Naive thymus-derived CD4-positive, alpha-beta T cell (primary cell): Measurements from ENCODE around the gene CAMK1G. TPM values are rescaled to one million over a fixed set of nuclear protein-coding genes. Genes with fewer than 3 reads are reported as not detected.

Experiments
- ATAC-seq: fragments of 150-1000 bp; cut with Tn5 transposase; 2 replicates; pipeline ENCODE4 v1.10.0; 2021; ENCODE audit warnings: mild to moderate bottlenecking, moderate library complexity
- CTCF ChIA-PET: fragments of 350-600 bp; sonication (Branson Sonifier 250); formaldehyde crosslinking; loops from one replicate; lab custom pipeline; 2021; ENCODE audit warnings: antibody characterized with exemption; lab: Charles Lee
- POLR2A ChIA-PET: fragments of 350-600 bp; sonication (Branson Sonifier 250); formaldehyde crosslinking; loops from one replicate; lab custom pipeline; 2021; ENCODE audit warnings: antibody characterized with exemption, inconsistent platforms; lab: Charles Lee
- DNase-seq, 9 donors: peaks; one replicate each; pipeline versions ENCODE4 v3.0.0 to v3.0.0-alpha.2; 2020 to 2022; ENCODE audit warnings: mixed read lengths in 1 of 9
- H3K27ac ChIP-seq: one replicate; pipeline ENCODE4 v1.7.0; 2013; ENCODE audit warnings: mild to moderate bottlenecking, low read depth, low read length, moderate library complexity
- H3K27me3 ChIP-seq, 2 donors: one replicate each; pipeline ENCODE4 v1.7.0; 2013; ENCODE audit warnings: low read length in 2 of 2, mild to moderate bottlenecking in 2 of 2, moderate library complexity in 2 of 2; ENCODE audit not compliant: control insufficient read depth in 2 of 2, insufficient read depth in 2 of 2
- H3K36me3 ChIP-seq, 3 experiments: 1 replicate in 2 of 3; 2 replicates in 1 of 3; pipeline ENCODE4 v1.7.0; 2013; ENCODE audit warnings: low read length in 3 of 3, mild to moderate bottlenecking in 3 of 3, moderate library complexity in 1 of 3; ENCODE audit not compliant: insufficient read depth in 3 of 3, control insufficient read depth in 2 of 3
- H3K4me1 ChIP-seq, 2 donors: one replicate each; pipeline ENCODE4 v1.7.0; 2013; ENCODE audit warnings: low read length in 2 of 2, mild to moderate bottlenecking in 2 of 2, moderate library complexity in 1 of 2; ENCODE audit not compliant: control insufficient read depth in 2 of 2, insufficient read depth in 2 of 2
- H3K4me3 ChIP-seq: 2 replicates; pipeline ENCODE4 v1.7.0; 2013; ENCODE audit warnings: mild to moderate bottlenecking, low read length
- H3K9me3 ChIP-seq, 3 experiments: 1 replicate in 2 of 3; 2 replicates in 1 of 3; pipeline ENCODE4 v1.7.0; 2013; ENCODE audit warnings: low read length in 3 of 3; ENCODE audit not compliant: control insufficient read depth in 2 of 3
- H3K27ac Mint-ChIP-seq, 9 donors: one replicate each; pipeline ENCODE4 v1.8.0; 2020 to 2022; ENCODE audit warnings: mixed read lengths in 9 of 9, mild to moderate bottlenecking in 8 of 9, moderate library complexity in 5 of 9, inconsistent platforms in 2 of 9
- H3K27me3 Mint-ChIP-seq, 5 donors: one replicate each; pipeline ENCODE4 v1.8.0; 2021 to 2022; ENCODE audit warnings: mixed read lengths in 5 of 5, mild to moderate bottlenecking in 1 of 5
- H3K36me3 Mint-ChIP-seq, 5 donors: one replicate each; pipeline ENCODE4 v1.8.0; 2020 to 2022; ENCODE audit warnings: mixed read lengths in 5 of 5, mild to moderate bottlenecking in 3 of 5, inconsistent platforms in 1 of 5
- H3K4me1 Mint-ChIP-seq, 7 donors: one replicate each; pipeline ENCODE4 v1.8.0; 2020 to 2022; ENCODE audit warnings: mixed read lengths in 7 of 7, mild to moderate bottlenecking in 3 of 7, inconsistent platforms in 1 of 7
- H3K4me3 Mint-ChIP-seq, 10 donors: one replicate each; pipeline ENCODE4 v1.8.0; 2020 to 2022; ENCODE audit warnings: mild to moderate bottlenecking in 10 of 10, mixed read lengths in 10 of 10, moderate library complexity in 6 of 10, inconsistent platforms in 2 of 10
- H3K9me3 Mint-ChIP-seq, 11 donors: one replicate each; pipeline ENCODE4 v1.8.0; 2020 to 2022; ENCODE audit warnings: mixed read lengths in 11 of 11, mild to moderate bottlenecking in 4 of 11, inconsistent platforms in 1 of 11, moderate library complexity in 1 of 11
- intact Hi-C, 2 donors: fragments of 100-400 bp; cut with micrococcal nuclease; formaldehyde crosslinking; loops; one replicate each; pipeline ENCODE4 v1.15.1; 2023
- polyA plus RNA-seq, 2 donors: library from polyadenylated mRNA; unstranded; fragments of 300-500 nt; fragmentation: Illumina TruSeq; gene quantifications; one replicate each; pipeline ENCODE4 v1.2.3, GENCODE V29; 2021
- total RNA-seq, 6 experiments: library from RNA in 5 of 6; stranded (reverse) in 5 of 6; gene quantifications; 1 replicate in 5 of 6; 2 replicates in 1 of 6; pipeline ENCODE4 v1.2.3 and lab custom pipeline; 2021 to 2026

The CAMK1G gene
- total and polyA plus RNA-seq, 7 experiments from 2014 or later, result not detected

DNA sequence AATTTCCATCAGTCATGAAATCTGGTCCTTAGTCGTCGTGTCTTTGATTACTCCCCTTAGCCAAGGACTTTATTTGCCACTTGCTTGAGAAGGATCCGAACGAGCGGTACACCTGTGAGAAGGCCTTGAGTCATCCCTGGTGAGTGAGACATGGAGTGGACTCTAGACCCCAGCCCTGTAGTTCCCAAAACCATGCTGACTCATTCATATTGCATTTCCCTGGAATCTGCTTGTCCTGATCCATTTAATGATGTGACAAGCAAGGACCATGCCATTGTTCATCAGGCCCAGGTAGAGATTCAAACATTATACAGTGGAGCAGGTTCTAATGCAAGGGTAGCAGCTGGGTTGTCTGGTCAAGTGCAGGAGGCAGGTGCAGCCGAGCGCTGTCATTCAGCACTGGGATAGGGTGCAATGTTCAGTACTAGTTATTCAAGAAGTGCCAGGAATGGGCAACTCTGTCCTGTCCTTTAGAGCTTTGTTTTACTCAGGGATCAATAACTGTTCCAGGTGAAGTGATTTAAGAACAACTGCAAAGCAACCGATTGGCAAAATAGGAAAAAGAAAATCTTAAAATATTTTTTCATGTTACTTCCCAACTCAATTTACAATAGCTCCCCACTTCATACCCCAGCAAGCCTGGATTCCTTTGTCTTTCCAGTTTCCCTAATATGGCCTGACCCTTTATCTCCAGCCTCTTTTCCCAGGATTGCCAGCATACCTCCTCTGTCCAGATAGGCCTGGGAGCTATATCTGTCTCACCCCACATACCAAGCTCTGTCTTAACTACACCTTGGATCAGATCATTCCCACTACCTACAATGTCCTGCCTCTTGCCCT lies 26.5 kb downstream of the CAMK1G start:
- ChIA-PET POLR2A (no interaction called here), CTCF (no interaction called here)
- peaks cover 0 to 14% (median 0%) of the 10 kb centered on the region in 7 donors for H3K4me1 Mint-ChIP-seq
- Histone ChIP-seq H3K27ac (no peak overlapping the region), H3K27me3 (no peaks in the 10 kb centered on the region), H3K36me3 (no peaks in the 10 kb centered on the region), H3K4me1 (no peaks in the 10 kb centered on the region), H3K9me3 (no peaks in the 10 kb centered on the region), H3K4me3 (no peak overlapping the region)
- peaks cover 0 to 4% (median 0%) of the 10 kb centered on the region in 5 donors for H3K27me3 Mint-ChIP-seq
- DNase-seq, result no peak
- no peak overlapping the region for H3K27ac Mint-ChIP-seq
- no peaks in the 10 kb centered on the region for H3K9me3 Mint-ChIP-seq
- H3K36me3 Mint-ChIP-seq, result peaks cover 0 to 4% (median 0%) of the 10 kb centered on the region in 5 donors
- intact Hi-C loops, result no loop called here
- no peak overlapping the region for H3K4me3 Mint-ChIP-seq
- ATAC-seq, result no peak

GRCh38 chr1:209610631-209610905 lies 27.1 kb downstream of the CAMK1G start:
- no peak overlapping the region for H3K4me3 Mint-ChIP-seq
- peaks cover 0 to 4% (median 0%) of the 10 kb centered on the region in 5 donors for H3K36me3 Mint-ChIP-seq
- peaks cover 0 to 4% (median 0%) of the 10 kb centered on the region in 5 donors for H3K27me3 Mint-ChIP-seq
- Histone ChIP-seq H3K27me3 (no peaks in the 10 kb centered on the region), H3K9me3 (no peaks in the 10 kb centered on the region), H3K27ac (no peak overlapping the region), H3K4me1 (no peaks in the 10 kb centered on the region), H3K36me3 (no peaks in the 10 kb centered on the region), H3K4me3 (no peak overlapping the region)
- intact Hi-C loops, result no loop called here
- ATAC-seq (no peak), DNase-seq (no peak)
- H3K9me3 Mint-ChIP-seq, result no peaks in the 10 kb centered on the region
- no peak overlapping the region for H3K27ac Mint-ChIP-seq
- peaks cover 0 to 13% (median 0%) of the 10 kb centered on the region in 7 donors for H3K4me1 Mint-ChIP-seq
- POLR2A ChIA-PET, result no interaction called here
- CTCF ChIA-PET, result interaction anchor here (1.5 kb wide), 1 partner anchor 9 kb away, joined by 3 read pairs; no protein-coding TSS in a partner anchor

DNA sequence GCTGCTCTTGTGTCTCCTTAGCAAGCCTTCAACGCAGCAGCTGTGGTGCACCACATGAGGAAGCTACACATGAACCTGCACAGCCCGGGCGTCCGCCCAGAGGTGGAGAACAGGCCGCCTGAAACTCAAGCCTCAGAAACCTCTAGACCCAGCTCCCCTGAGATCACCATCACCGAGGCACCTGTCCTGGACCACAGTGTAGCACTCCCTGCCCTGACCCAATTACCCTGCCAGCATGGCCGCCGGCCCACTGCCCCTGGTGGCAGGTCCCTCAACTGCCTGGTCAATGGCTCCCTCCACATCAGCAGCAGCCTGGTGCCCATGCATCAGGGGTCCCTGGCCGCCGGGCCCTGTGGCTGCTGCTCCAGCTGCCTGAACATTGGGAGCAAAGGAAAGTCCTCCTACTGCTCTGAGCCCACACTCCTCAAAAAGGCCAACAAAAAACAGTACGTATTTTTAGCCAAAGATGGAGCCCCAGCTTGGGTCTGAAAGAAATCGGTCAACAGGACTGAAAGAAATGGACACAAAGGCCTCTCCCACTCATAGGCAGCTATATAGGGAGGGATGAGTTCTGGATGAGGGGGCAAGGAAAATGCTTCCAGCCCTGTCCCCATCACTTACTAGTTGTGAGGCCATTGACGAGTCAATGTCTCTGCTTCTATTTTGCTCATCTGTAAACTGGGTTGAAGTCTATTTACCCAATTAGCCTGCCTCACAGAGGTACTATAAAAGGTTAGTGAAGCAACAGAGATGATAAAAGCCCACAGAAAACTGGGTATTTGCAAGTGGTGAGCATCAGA lies 28.5 kb downstream of the CAMK1G start:
- Mint-ChIP-seq H3K27me3 (peaks cover 0 to 11% (median 4%) of the 10 kb centered on the region in 5 donors), H3K4me1 (peaks cover 0 to 13% (median 0%) of the 10 kb centered on the region in 7 donors), H3K9me3 (peaks cover 0 to 5% (median 0%) of the 10 kb centered on the region in 11 donors), H3K4me3 (no peak overlapping the region), H3K27ac (no peak overlapping the region), H3K36me3 (peaks cover 0 to 12% (median 0%) of the 10 kb centered on the region in 5 donors)
- intact Hi-C loops, result no loop called here
- H3K4me1 ChIP-seq, result no peaks in the 10 kb centered on the region
- H3K36me3 ChIP-seq, result no peaks in the 10 kb centered on the region
- H3K4me3 ChIP-seq, result no peak overlapping the region
- ATAC-seq (no peak), DNase-seq (no peak)
- ChIA-PET CTCF (interaction anchor here (1.5 kb wide), 1 partner anchor 10 kb away, joined by 3 read pairs; no protein-coding TSS in a partner anchor), POLR2A (no interaction called here)
- no peak overlapping the region for H3K27ac ChIP-seq
- no peaks in the 10 kb centered on the region for H3K27me3 ChIP-seq
- no peaks in the 10 kb centered on the region for H3K9me3 ChIP-seq

DNA sequence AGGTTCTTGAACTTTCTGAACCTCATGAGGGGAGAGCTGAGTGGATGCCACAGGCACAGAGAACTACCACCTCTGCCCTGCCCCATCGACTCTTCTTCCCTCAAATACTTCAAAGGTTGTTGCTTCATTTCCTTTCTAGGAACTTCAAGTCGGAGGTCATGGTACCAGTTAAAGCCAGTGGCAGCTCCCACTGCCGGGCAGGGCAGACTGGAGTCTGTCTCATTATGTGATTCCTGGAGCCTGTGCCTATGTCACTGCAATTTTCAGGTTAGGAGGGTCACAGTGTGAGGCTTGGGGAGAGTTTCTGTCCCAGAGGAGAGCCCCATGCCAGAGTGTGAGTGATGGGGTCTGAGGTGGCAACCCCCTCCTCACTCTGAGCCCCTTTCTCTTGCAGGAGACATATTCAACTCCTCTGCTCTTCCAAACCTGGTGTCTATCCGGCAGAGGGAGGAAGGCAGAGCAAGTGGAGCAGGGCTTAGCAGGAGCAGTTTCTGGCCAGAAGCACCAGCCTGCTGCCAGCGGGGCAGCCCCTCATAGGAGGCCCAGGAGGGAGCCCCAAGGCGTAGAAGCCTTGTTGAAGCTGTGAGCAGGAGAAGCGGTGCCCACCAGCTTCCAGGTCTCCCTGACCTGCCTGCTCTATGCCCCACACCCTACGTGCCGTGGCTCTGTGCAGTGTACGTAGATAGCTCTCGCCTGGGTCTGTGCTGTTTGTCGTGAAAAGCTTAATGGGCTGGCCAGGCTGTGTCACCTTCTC lies 29.3 kb downstream of the CAMK1G start:
- no peak overlapping the region for H3K4me3 ChIP-seq
- peaks cover 0 to 12% (median 0%) of the 10 kb centered on the region in 5 donors for H3K36me3 Mint-ChIP-seq
- H3K27me3 Mint-ChIP-seq, result peaks cover 0 to 11% (median 4%) of the 10 kb centered on the region in 5 donors
- ChIA-PET POLR2A (no interaction called here), CTCF (no interaction called here)
- H3K27ac ChIP-seq, result no peak overlapping the region
- H3K36me3 ChIP-seq, result no peaks in the 10 kb centered on the region
- no peaks in the 10 kb centered on the region for H3K27me3 ChIP-seq
- intact Hi-C loops, result no loop called here
- peaks cover 0 to 13% (median 0%) of the 10 kb centered on the region in 7 donors for H3K4me1 Mint-ChIP-seq
- H3K27ac Mint-ChIP-seq, result no peak overlapping the region
- DNase-seq (no peak), ATAC-seq (no peak)
- H3K9me3 Mint-ChIP-seq, result peaks cover 0 to 5% (median 0%) of the 10 kb centered on the region in 11 donors
- H3K4me1 ChIP-seq, result no peaks in the 10 kb centered on the region
- peak overlapping the region in 1 of 10 donors; percentile 28 for H3K4me3 Mint-ChIP-seq
- H3K9me3 ChIP-seq, result no peaks in the 10 kb centered on the region

DNA sequence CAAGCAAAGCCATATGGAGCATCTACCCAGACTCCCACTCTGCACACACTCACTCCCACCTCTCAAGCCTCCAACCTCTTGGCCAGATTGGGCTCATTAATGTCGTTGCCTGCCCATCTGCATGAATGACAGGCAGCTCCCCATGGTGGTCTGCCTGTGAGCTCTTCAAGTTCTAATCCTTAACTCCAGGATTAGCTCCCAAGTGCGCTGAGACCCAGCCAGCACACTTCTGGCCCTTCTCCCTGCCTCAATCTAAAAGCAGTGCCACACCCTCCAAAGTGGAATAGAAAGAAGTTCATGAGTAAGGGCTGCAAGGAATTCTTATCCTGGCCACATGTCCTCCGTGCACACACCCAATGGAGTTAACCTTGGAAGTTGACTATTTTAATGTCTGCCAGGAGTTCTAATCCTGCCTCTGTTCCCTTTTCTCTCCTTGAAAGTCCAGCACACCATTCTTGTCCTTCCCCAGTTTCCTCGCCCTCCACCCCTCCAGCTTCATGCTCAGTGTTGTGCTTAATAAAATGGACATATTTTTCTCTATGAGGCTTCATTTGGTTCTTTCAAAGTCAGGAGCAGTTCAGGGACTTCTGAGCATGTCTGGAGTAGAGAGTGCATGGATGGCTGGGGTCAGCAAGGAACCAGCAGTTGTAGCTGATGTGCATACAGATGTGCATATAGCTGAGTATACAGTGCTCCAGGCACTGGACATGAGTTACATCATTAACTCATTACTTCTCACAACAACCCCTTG lies 30.1 kb downstream of the CAMK1G start:
- Mint-ChIP-seq H3K9me3 (peaks cover 0 to 5% (median 0%) of the 10 kb centered on the region in 11 donors), H3K27me3 (peaks cover 0 to 11% (median 4%) of the 10 kb centered on the region in 5 donors), H3K4me3 (peak overlapping the region in 1 of 10 donors; percentile 17), H3K27ac (no peak overlapping the region), H3K4me1 (peaks cover under 1 to 13% (median 3%) of the 10 kb centered on the region in 7 donors), H3K36me3 (peaks cover 0 to 12% (median 0%) of the 10 kb centered on the region in 5 donors)
- DNase-seq (no peak), ATAC-seq (no peak)
- CTCF ChIA-PET, result no interaction called here
- H3K4me1 ChIP-seq, result no peaks in the 10 kb centered on the region
- no peaks in the 10 kb centered on the region for H3K27me3 ChIP-seq
- H3K9me3 ChIP-seq, result no peaks in the 10 kb centered on the region
- no peak overlapping the region for H3K4me3 ChIP-seq
- POLR2A ChIA-PET, result no interaction called here
- intact Hi-C loops, result no loop called here
- no peak overlapping the region for H3K27ac ChIP-seq
- no peaks in the 10 kb centered on the region for H3K36me3 ChIP-seq

GRCh38 chr1:209614151-209614420 lies 30.6 kb downstream of the CAMK1G start:
- Histone ChIP-seq H3K36me3 (no peaks in the 10 kb centered on the region), H3K27me3 (no peaks in the 10 kb centered on the region), H3K9me3 (no peaks in the 10 kb centered on the region), H3K27ac (no peak overlapping the region), H3K4me3 (no peak overlapping the region), H3K4me1 (peaks cover 0 to 3% of the 10 kb centered on the region in 2 donors)
- intact Hi-C loops, result no loop called here
- H3K36me3 Mint-ChIP-seq, result peaks cover 0 to 12% (median 0%) of the 10 kb centered on the region in 5 donors
- H3K27ac Mint-ChIP-seq, result no peak overlapping the region
- H3K27me3 Mint-ChIP-seq, result peaks cover 0 to 11% (median 4%) of the 10 kb centered on the region in 5 donors
- ChIA-PET POLR2A (no interaction called here), CTCF (no interaction called here)
- DNase-seq (no peak), ATAC-seq (no peak)
- no peak overlapping the region for H3K4me3 Mint-ChIP-seq
- peaks cover 6 to 15% (median 8%) of the 10 kb centered on the region in 7 donors for H3K4me1 Mint-ChIP-seq
- peaks cover 0 to 5% (median 0%) of the 10 kb centered on the region in 11 donors for H3K9me3 Mint-ChIP-seq
